OCI-LY7 (cell line): Measurements from ENCODE around the gene C12orf56.

ENCODE experiments used
- CTCF ChIP-seq: fragments of 200-600 bp; sonication (generic); conservative IDR thresholded peaks from 2 replicates; pipeline ENCODE4 v1.5.1; 2014; ENCODE audit warnings: mild to moderate bottlenecking, antibody characterized with exemption, low read length, moderate library complexity, mixed read lengths
- EZH2phosphoT487 ChIP-seq: fragments of 200-600 bp; sonication (generic); IDR thresholded peaks from 2 replicates; pipeline ENCODE4 v1.6.1; 2018; ENCODE audit warnings: low read depth, borderline replicate concordance, mild to moderate bottlenecking, mixed run types, antibody characterized with exemption, low read length, moderate library complexity, mixed read lengths

DNA sequence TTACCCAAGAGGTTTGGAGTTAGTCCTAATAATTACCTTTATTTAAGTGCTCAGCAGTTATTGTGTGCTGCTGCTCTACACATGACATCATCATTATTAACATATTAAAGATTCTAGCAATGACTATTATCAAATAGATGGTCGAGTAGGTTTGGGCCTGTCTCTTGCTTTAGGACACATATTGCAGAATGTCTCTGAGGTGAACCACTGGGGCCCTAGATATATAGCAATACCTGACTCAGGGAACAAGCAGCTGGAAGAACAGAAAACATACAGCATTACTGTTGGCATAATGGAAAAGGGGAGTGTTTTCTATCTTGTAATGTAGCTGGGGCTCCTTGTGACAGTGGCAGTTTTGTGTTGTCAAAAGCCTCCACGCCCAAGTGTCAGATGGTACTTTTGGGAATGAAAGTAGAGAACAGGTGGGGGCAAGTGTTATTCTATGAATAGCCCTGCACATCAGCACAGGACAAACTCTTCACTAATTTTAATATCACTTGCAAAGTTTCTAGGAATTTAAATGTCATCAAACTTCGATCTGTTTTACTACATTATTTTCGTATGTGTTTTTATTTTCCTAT lies 54.6 kb downstream of the C12orf56 start:
- TF ChIP-seq CTCF, result no peak
- TF ChIP-seq EZH2phosphoT487, result no peak
